H9 (cell line): ENCODE data around the gene ADI1. TPM values are rescaled to one million over a fixed set of nuclear protein-coding genes. Genes with fewer than 3 reads are reported as not detected.

Experiments used
- DNase-seq: peaks from one replicate; pipeline ENCODE4 v3.0.0-alpha.2; 2017
- H2AFZ ChIP-seq: one replicate; pipeline ENCODE4 v1.6.1; 2013; ENCODE audit warnings: mild to moderate bottlenecking, low read length, control low read depth, moderate library complexity
- H2AK5ac ChIP-seq: 2 replicates; pipeline ENCODE4 v1.6.1; 2013; ENCODE audit warnings: low read length, control low read depth, mixed read lengths; ENCODE audit not compliant: insufficient read length
- H2BK120ac ChIP-seq: one replicate; pipeline ENCODE4 v1.6.1; 2013; ENCODE audit warnings: low read depth, mild to moderate bottlenecking, low read length, control low read depth, inconsistent platforms; ENCODE audit not compliant: poor library complexity, severe bottlenecking
- H2BK12ac ChIP-seq: 2 replicates; pipeline ENCODE4 v1.6.1; 2013; ENCODE audit warnings: low read length, control low read depth, mixed read lengths, low read depth; ENCODE audit not compliant: insufficient read length
- H2BK15ac ChIP-seq: 2 replicates; pipeline ENCODE4 v1.6.1; 2013; ENCODE audit warnings: low read depth, low read length, control low read depth
- H2BK20ac ChIP-seq: one replicate; pipeline ENCODE4 v1.6.1; 2013; ENCODE audit warnings: low read depth, mild to moderate bottlenecking, low read length, control low read depth, inconsistent platforms; ENCODE audit not compliant: poor library complexity, severe bottlenecking
- H2BK5ac ChIP-seq: 2 replicates; pipeline ENCODE4 v1.6.1; 2013; ENCODE audit warnings: low read length, control low read depth, mixed read lengths; ENCODE audit not compliant: insufficient read length
- H3K14ac ChIP-seq: 2 replicates; pipeline ENCODE4 v1.6.1; 2013; ENCODE audit warnings: low read length, control low read depth; ENCODE audit not compliant: insufficient read depth
- H3K18ac ChIP-seq: 2 replicates; pipeline ENCODE4 v1.6.1; 2013; ENCODE audit warnings: low read depth, mild to moderate bottlenecking, mixed read lengths, low read length, control low read depth; ENCODE audit not compliant: insufficient read length
- H3K23ac ChIP-seq: 2 replicates; pipeline ENCODE4 v1.6.1; 2013; ENCODE audit warnings: low read length, control low read depth, mixed read lengths, low read depth; ENCODE audit not compliant: insufficient read length
- H3K23me2 ChIP-seq: 2 replicates; pipeline ENCODE4 v1.6.1; 2013; ENCODE audit warnings: low read depth, mild to moderate bottlenecking, mixed read lengths, low read length, control low read depth; ENCODE audit not compliant: insufficient read length, poor library complexity, severe bottlenecking
- H3K27ac ChIP-seq: 2 replicates; pipeline ENCODE4 v1.5.1; 2013; ENCODE audit warnings: low read length, control low read depth, mixed read lengths, low read depth; ENCODE audit not compliant: insufficient read length
- H3K27me3 ChIP-seq: 2 replicates; pipeline ENCODE4 v1.6.1; 2013; ENCODE audit warnings: low read length, control low read depth, inconsistent platforms; ENCODE audit not compliant: insufficient read depth
- H3K4ac ChIP-seq: 2 replicates; pipeline ENCODE4 v1.6.1; 2013; ENCODE audit warnings: low read depth, mild to moderate bottlenecking, control low read depth, inconsistent platforms, low read length, moderate library complexity
- H3K4me1 ChIP-seq: 2 replicates; pipeline ENCODE4 v1.6.1; 2013; ENCODE audit warnings: low read length, control low read depth, inconsistent platforms; ENCODE audit not compliant: insufficient read depth
- H3K4me2 ChIP-seq: 2 replicates; pipeline ENCODE4 v1.6.1; 2013; ENCODE audit warnings: low read length, control low read depth, mixed read lengths; ENCODE audit not compliant: insufficient read length, insufficient read depth
- H3K56ac ChIP-seq: 2 replicates; pipeline ENCODE4 v1.6.1; 2013; ENCODE audit warnings: low read depth, mild to moderate bottlenecking, mixed read lengths, low read length, control low read depth; ENCODE audit not compliant: insufficient read length
- H3K79me1 ChIP-seq: 2 replicates; pipeline ENCODE4 v1.6.1; 2013; ENCODE audit warnings: low read depth, mild to moderate bottlenecking, moderate library complexity, low read length, control low read depth, inconsistent platforms; ENCODE audit not compliant: insufficient read depth, poor library complexity, severe bottlenecking
- H3K79me2 ChIP-seq: 2 replicates; pipeline ENCODE4 v1.6.1; 2013; ENCODE audit warnings: low read length, control low read depth, inconsistent platforms; ENCODE audit not compliant: insufficient read depth
- H3K9ac ChIP-seq: 2 replicates; pipeline ENCODE4 v1.6.1; 2013; ENCODE audit warnings: low read length, control low read depth, mixed read lengths; ENCODE audit not compliant: insufficient read length; ENCODE audit errors: extremely low read depth
- H3K9me3 ChIP-seq: one replicate; pipeline ENCODE4 v1.6.1; 2013; ENCODE audit warnings: low read depth, low read length, inconsistent platforms; ENCODE audit not compliant: control insufficient read depth
- H3T11ph ChIP-seq: one replicate; pipeline ENCODE4 v1.6.1; 2013; ENCODE audit warnings: mild to moderate bottlenecking, low read length, control low read depth, inconsistent platforms
- H4K20me1 ChIP-seq: one replicate; pipeline ENCODE4 v1.6.1; 2013; ENCODE audit not compliant: control insufficient read depth, insufficient read length, insufficient read depth
- H4K5ac ChIP-seq: 2 replicates; pipeline ENCODE4 v1.6.1; 2013; ENCODE audit warnings: low read depth, mild to moderate bottlenecking, mixed read lengths, low read length, control low read depth; ENCODE audit not compliant: insufficient read length
- H4K8ac ChIP-seq: replicated peaks from 2 replicates; pipeline ENCODE4 v1.6.1; 2013; ENCODE audit warnings: low read length, control low read depth, mixed read lengths, low read depth; ENCODE audit not compliant: insufficient read length
- H4K91ac ChIP-seq: 2 replicates; pipeline ENCODE4 v1.6.1; 2013; ENCODE audit warnings: low read depth, mild to moderate bottlenecking, moderate library complexity, mixed read lengths, low read length, control low read depth; ENCODE audit not compliant: insufficient read length
- H3K27ac Mint-ChIP-seq, 3 experiments: 2 replicates in 2 of 3; 3 replicates in 1 of 3; pipeline ENCODE4 v1.8.0; 2020 to 2021; ENCODE audit warnings: mixed read lengths in 3 of 3, mild to moderate bottlenecking in 1 of 3, moderate library complexity in 1 of 3
- H3K27me3 Mint-ChIP-seq: 2 replicates; pipeline ENCODE4 v1.8.0; 2021; ENCODE audit warnings: low read depth, mild to moderate bottlenecking, moderate library complexity, mixed read lengths
- H3K36me3 Mint-ChIP-seq, 3 experiments: 2 replicates in 2 of 3; 3 replicates in 1 of 3; pipeline ENCODE4 v1.8.0; 2020 to 2021; ENCODE audit warnings: low read depth in 3 of 3, mixed read lengths in 3 of 3; ENCODE audit not compliant: insufficient read depth in 1 of 3
- H3K4me1 Mint-ChIP-seq, 2 experiments: 2 replicates each; pipeline ENCODE4 v1.8.0; 2020; ENCODE audit warnings: mixed read lengths in 2 of 2
- H3K4me3 Mint-ChIP-seq, 2 experiments: 2 replicates in 1 of 2; 3 replicates in 1 of 2; pipeline ENCODE4 v1.8.0; 2020 to 2021; ENCODE audit warnings: mild to moderate bottlenecking in 2 of 2, mixed read lengths in 2 of 2, moderate library complexity in 1 of 2
- H3K9me3 Mint-ChIP-seq, 2 experiments: 2 replicates in 1 of 2; 3 replicates in 1 of 2; pipeline ENCODE4 v1.8.0; 2020; ENCODE audit warnings: mild to moderate bottlenecking in 2 of 2, mixed read lengths in 2 of 2, moderate library complexity in 1 of 2
- CTCF ChIP-seq: fragments of 200-600 bp; sonication (generic); conservative IDR thresholded peaks from 3 replicates; pipeline ENCODE4 v1.8.0; 2021; ENCODE audit warnings: antibody characterized with exemption, mild to moderate bottlenecking
- WGBS: extraction: QIAGEN DNeasy Blood & Tissue Kit; methylation state at CpG from one replicate; pipeline ENCODE4 v1.1.7; 2013; ENCODE audit warnings: missing lambda C conversion rate, low lambda C conversion rate, mixed read lengths; ENCODE audit not compliant: insufficient read length; ENCODE audit errors: extremely low coverage; 5-methylcytosine and 5-hydroxymethylcytosine counted together
- total RNA-seq: library from RNA; stranded (reverse); gene quantifications from 2 replicates; pipeline ENCODE4 v1.2.1, GENCODE V29; 2021

The ADI1 gene
- total RNA-seq, 1 experiment from 2014 or later: 23.4 TPM

- H3K18ac ChIP-seq: no peak overlapping the region
- H2AFZ ChIP-seq: no peak overlapping the region
- no peak overlapping the region for H3T11ph ChIP-seq
- H4K20me1 ChIP-seq: no peaks in the 10 kb centered on the region
- no peak overlapping the region for H2BK120ac ChIP-seq
- H4K5ac ChIP-seq: no peak overlapping the region
- peaks cover 5% of the 10 kb centered on the region; the same call in 1 of the 2 replicates for H3K4me1 ChIP-seq
- no peak overlapping the region for H2BK15ac ChIP-seq
- H3K79me2 ChIP-seq: no peaks in the 10 kb centered on the region
- no peak overlapping the region for H2BK12ac ChIP-seq
- H3K27me3 ChIP-seq: no peaks in the 10 kb centered on the region
- Mint-ChIP-seq H3K36me3 (peaks cover 5 to 20% (median 8%) of the 10 kb centered on the region in 3 experiments), H3K9me3 (peaks cover 5 to 7% of the 10 kb centered on the region in 2 experiments), H3K27ac (no peak overlapping the region), H3K27me3 (peaks cover 14% of the 10 kb centered on the region), H3K4me1 (peaks cover 24% of the 10 kb centered on the region in 2 experiments), H3K4me3 (peak overlapping the region; percentile 79 to 80)
- H3K4me2 ChIP-seq: no peak overlapping the region
- TF ChIP-seq CTCF: no peak
- H3K23ac ChIP-seq: no peak overlapping the region
- H2BK20ac ChIP-seq: no peak overlapping the region
- no peak overlapping the region for H3K14ac ChIP-seq
- no peak overlapping the region for H3K27ac ChIP-seq
- no peaks in the 10 kb centered on the region for H3K79me1 ChIP-seq
- H3K4ac ChIP-seq: no peak overlapping the region
- no peak for DNase-seq
- H3K9me3 ChIP-seq: no peaks in the 10 kb centered on the region
- H4K91ac ChIP-seq: no peak overlapping the region
- H3K9ac ChIP-seq: no peak overlapping the region
- no peak overlapping the region for H2AK5ac ChIP-seq
- peaks cover 9% of the 10 kb centered on the region for H3K23me2 ChIP-seq
- H4K8ac ChIP-seq: no peak overlapping the region
- WGBS: no CpG with 5 or more reads among the region's 6 CpGs
- H2BK5ac ChIP-seq: no peak overlapping the region
- no peak overlapping the region for H3K56ac ChIP-seq
Measured at GRCh38 chr2:3520591-3520990, 1.3 kb upstream of the ADI1 start.
